Heart left ventricle (tissue), 13 donors: ENCODE measurements around the gene HERC2.

ENCODE experiments used
- CTCF ChIP-seq, 12 donors: fragments of 200-600 bp; sonication (generic) in 4 of 12; IDR thresholded peaks; one replicate each; pipeline versions ENCODE4 v1.5.0 to v1.8.0; 2018 to 2022; ENCODE audit warnings: antibody characterized with exemption in 12 of 12, mild to moderate bottlenecking in 5 of 12
- POLR2A ChIP-seq, 2 donors: fragments of 450-650 bp; IDR thresholded peaks; one replicate each; pipeline ENCODE4 v1.6.1; 2017; ENCODE audit warnings: antibody characterized with exemption in 2 of 2, mild to moderate bottlenecking in 2 of 2, moderate library complexity in 2 of 2
- donor health status: ischemic (EF 13 %, LVEDD 7.1; RV severe dilation, severe dysfunction).
- donor health status: DM: no; HTN: yes; CAD: no.
- donor health status: DM: no; HTN: no; CAD: no.
- donor health status: ischemic (EF 25% LVEDD 6.9; RV normal size, moderate dysfunction).
- donor health status: ischemic (EF 25% LVEDD 5.7; RV mildly dilated, moderate dysfunction).
- donor health status: ischemic (EF 35%, LVEDD 5.7; RV mildly dilated, moderate dysfunction).
- donor health status: nonischemic (EF 11% LVEDD 7.7; RV severe dilation, severe dysfunction).
- donor health status: DM: yes; HTN: yes; CAD: no.
- donor health status: PGD.
- donor health status: ischemic (EF 29% LVEDD 5.4; RV normal size, mild dysfunction).
- donor health status: nonischemic (EF 23%, LVEDD 6.1; RV moderate dilation, normal function).

GRCh38 chr15:28111543-28111942, 210.4 kb downstream of the HERC2 start:
- TF ChIP-seq CTCF (IDR thresholded peaks at IDR 0.05) (no peak), POLR2A (IDR thresholded peaks at IDR 0.05) (no peak)
